IPS-NIHi7 (cell line): Measurements from ENCODE around the gene TTLL13.

Experiments used
- DNase-seq: peaks from one replicate; pipeline ENCODE4 v3.0.0; 2012; ENCODE audit warnings: mixed read lengths; ENCODE audit errors: extremely low spot score

The TTLL13 gene

DNA sequence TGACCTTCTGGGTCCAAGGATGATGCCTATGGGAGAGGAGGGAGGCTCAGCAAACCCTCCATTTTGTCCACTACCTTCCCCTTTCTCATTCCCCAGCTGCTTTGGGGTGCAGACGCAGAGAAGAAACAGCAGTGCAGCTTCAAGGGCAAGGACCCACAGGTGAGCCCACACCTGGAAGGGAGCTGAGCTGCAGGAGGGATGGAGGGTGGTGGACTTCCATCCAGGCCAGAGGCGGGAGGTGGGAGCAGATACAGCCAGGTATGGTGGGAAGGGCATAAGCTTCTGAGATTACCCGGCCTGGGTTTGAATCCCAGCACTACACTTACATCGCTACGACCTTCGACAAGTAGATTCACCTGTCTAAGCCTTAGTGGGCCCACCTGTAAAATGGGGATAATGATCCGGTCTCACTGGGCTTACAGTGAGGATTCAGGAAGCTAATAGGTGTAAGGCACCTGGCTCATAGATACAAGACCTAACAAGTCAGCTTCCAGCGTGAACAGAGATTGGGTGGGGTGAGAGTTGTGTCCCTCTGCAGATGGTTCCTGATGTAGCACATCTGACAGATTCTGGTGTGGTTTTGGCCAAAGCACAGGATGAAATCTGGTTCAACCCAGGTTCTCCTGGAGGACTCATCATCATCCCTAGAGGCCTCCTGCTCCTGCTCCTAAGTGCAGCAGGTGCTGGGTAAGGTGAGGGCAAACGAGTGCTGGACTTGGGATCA is 31.5 kb upstream of the TTLL13 start:
- no peak for DNase-seq

DNA sequence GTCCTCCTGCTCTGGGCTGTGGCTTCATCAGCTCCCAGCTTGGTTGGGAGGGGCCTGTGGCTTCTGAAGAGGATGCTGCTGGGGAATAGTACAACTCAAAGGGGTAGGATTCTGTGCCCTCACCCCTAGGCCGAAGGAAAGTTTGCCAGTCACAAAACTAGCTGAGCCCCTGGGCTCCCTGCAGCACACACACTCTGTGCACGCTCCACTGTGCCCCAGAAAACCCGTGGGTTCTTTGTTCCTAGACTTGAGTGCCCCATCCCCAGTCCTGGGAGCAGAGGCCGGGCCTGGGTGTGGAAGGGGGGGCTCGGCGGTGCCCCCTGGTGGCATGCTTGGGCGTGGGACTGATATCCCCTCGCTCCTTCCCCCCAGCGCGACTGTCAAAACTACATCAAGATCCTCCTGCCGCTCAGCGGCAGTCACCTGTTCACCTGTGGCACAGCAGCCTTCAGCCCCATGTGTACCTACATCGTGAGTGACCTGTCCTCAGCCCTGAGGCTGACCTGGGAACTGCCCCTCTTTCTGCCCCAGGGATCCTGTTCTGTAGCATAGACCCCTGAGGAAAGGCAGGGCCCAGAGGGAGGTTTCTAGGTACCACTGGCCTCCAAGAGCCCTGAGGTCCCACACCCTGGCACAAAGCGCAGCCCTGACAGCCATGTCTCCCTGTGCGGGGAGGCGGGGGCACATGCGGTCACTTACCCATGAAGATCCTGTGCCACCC is 29.8 kb upstream of the TTLL13 start:
- peak; percentile 89 for DNase-seq

DNA sequence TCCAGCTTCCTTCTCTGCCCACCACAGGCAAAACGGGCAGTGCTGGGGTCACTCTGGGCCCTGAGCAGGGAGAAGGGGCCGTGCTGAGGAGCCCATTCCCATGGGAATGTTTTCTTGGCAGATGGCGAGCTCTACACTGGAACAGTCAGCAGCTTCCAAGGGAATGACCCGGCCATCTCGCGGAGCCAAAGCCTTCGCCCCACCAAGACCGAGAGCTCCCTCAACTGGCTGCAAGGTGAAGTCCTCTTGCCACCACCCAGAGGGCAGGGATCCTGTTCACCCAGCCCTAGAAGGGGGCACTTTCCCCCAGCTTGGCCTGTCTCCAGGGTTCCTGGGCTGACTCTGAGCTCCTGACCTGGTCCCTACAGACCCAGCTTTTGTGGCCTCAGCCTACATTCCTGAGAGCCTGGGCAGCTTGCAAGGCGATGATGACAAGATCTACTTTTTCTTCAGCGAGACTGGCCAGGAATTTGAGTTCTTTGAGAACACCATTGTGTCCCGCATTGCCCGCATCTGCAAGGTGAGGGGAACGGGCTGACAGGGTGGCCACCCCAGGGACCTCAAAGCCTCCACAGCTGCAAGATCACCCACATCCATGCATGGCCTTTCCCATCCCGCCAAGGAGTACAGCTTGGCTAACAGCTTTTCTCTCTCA is 28.0 kb upstream of the TTLL13 start:
- peak; percentile 92 for DNase-seq

DNA sequence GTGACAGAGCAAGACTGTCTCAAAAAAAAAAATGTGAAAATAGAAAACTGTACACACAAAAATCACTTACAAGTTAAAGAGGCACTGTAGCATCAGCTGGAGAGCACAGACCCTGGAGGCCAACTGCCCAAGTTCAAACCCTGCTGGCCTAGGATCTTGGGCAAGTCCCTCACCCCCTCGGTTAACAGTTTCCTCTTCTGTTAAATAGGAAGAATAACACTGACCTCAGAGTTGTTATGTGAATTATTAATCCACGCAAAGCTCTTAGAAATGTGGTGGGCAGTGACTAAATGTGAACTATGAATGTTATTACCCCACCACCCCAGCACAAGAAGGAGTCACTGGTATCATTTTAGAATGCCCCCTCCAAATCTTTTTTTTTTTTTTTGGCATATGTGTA is 26.8 kb upstream of the TTLL13 start:
- DNase-seq, result no peak

DNA sequence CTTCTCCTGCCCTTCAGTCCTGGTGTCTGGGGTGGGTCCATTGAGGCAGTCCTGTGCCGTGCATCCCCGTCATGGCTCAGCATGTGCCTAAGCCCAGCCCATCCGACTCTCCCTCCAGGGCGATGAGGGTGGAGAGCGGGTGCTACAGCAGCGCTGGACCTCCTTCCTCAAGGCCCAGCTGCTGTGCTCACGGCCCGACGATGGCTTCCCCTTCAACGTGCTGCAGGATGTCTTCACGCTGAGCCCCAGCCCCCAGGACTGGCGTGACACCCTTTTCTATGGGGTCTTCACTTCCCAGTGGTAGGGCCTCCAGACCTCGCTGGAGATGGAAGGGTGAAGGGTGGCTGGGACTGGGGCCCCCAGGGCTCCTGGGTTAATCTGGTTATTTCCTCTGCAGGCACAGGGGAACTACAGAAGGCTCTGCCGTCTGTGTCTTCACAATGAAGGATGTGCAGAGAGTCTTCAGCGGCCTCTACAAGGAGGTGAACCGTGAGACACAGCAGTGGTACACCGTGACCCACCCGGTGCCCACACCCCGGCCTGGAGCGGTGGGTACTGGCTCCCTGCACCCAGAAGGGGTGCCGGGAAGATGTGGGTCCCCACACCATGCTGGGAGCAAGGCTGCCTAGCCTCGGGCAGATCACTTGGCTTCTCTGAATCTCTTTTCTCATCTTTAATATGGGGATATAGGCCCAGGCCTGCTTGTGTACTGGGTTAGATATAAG is 25.8 kb upstream of the TTLL13 start:
- DNase-seq, result no peak

DNA sequence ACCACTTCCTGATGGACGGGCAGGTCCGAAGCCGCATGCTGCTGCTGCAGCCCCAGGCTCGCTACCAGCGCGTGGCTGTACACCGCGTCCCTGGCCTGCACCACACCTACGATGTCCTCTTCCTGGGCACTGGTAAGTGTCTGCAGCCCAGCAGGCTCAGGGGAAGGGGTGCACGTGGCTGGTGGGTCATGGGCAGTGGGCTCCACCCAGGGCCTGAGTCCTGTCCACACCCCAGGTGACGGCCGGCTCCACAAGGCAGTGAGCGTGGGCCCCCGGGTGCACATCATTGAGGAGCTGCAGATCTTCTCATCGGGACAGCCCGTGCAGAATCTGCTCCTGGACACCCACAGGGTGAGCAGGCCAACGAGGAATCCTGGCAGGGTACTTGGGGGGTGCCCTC is 24.3 kb upstream of the TTLL13 start:
- no peak for DNase-seq

DNA sequence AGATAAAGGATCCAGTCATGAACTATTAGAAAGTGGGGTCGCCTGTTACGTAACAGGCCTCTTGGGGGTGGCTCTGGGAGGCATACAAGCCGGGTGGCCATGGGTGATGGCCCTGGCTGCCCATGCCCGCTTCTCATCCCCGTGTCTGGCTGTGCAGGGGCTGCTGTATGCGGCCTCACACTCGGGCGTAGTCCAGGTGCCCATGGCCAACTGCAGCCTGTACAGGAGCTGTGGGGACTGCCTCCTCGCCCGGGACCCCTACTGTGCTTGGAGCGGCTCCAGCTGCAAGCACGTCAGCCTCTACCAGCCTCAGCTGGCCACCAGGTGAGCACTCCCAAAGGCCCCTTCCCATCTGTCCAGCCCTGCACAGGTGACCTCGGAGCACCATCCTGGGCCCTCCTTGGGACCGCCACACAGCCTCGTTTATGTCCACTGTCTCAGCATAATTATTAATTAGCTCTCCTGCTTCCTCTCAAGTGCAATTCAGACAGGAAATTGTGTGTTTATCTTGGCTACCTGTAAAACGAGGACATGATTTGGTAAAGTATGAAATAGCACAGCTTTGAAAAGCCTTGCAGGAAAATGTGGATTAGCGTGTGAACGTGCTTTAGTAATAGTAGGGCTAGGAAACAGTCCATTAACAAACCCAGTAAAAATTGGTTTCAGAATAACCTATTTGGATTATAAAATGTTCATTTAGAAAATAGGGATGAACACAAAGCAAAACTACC is 23.7 kb upstream of the TTLL13 start:
- no peak for DNase-seq

DNA sequence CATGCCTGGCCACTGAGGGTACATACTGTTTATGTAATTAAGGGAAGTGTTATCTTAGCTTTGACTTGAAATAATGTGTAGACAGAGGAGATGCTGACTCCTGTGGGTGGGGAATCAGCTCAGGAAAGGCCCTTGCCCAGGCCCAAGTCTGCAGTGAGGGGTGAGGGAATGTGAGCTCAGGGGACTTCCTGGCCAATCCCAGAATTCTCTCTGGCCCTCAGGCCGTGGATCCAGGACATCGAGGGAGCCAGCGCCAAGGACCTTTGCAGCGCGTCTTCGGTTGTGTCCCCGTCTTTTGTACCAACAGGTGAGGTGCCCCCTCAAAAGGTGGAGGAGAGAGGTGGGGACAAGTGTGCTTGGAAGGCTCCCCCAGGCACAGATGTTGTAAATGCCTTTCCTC is 22.0 kb upstream of the TTLL13 start:
- DNase-seq, result no peak

DNA sequence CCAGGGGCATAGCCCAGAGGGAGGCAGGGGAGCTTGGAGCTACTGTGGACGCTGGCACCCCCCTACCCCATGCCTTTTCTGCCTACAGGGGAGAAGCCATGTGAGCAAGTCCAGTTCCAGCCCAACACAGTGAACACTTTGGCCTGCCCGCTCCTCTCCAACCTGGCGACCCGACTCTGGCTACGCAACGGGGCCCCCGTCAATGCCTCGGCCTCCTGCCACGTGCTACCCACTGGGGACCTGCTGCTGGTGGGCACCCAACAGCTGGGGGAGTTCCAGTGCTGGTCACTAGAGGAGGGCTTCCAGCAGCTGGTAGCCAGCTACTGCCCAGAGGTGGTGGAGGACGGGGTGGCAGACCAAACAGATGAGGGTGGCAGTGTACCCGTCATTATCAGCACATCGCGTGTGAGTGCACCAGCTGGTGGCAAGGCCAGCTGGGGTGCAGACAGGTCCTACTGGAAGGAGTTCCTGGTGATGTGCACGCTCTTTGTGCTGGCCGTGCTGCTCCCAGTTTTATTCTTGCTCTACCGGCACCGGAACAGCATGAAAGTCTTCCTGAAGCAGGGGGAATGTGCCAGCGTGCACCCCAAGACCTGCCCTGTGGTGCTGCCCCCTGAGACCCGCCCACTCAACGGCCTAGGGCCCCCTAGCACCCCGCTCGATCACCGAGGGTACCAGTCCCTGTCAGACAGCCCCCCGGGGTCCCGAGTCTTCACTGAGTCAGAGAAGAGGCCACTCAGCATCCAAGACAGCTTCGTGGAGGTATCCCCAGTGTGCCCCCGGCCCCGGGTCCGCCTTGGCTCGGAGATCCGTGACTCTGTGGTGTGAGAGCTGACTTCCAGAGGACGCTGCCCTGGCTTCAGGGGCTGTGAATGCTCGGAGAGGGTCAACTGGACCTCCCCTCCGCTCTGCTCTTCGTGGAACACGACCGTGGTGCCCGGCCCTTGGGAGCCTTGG is 21.3 kb upstream of the TTLL13 start:
- no peak for DNase-seq

DNA sequence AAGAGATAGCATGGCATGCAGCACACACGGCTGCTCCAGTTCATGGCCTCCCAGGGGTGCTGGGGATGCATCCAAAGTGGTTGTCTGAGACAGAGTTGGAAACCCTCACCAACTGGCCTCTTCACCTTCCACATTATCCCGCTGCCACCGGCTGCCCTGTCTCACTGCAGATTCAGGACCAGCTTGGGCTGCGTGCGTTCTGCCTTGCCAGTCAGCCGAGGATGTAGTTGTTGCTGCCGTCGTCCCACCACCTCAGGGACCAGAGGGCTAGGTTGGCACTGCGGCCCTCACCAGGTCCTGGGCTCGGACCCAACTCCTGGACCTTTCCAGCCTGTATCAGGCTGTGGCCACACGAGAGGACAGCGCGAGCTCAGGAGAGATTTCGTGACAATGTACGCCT is 20.4 kb upstream of the TTLL13 start:
- no peak for DNase-seq

DNA sequence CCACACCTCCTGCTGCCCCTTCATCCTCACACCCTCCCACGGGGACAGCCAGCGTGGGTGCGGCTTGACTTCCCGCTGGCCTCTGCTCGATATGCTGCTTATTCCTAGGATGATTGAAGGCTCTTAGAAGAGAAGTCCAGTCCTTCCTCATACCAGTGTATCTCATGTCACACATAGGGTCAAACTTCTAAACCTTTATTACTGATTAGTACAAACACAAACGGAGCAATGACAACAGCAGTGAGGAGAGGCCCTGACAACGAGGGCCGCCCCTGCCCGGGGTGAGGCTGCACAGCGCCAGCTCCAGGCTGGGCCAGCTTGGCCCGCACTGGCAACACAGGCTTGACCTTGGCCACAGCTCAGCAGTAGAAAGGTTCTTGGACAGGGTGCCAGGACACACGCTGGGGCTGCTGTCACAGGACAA is 19.3 kb upstream of the TTLL13 start:
- no peak for DNase-seq

DNA sequence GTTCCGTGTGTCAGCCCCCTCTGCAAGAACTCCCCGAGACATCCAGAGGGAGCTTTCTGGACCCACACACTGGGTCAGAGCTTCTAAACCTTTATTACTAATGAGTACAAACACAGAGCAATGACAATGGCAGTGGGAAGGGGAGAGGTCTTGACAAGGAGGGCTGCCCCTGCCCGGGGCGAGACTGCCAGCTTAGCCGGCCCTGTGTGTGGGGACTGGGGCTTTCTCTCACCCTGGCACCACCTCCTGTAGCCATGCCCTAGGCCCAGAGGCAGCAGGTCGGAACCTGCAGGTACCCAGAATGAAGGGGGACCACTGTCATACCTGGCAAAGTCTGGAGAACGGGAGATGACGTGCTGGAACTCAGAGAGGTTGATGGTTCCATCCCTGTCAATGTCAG is 18.7 kb upstream of the TTLL13 start:
- no peak for DNase-seq

DNA sequence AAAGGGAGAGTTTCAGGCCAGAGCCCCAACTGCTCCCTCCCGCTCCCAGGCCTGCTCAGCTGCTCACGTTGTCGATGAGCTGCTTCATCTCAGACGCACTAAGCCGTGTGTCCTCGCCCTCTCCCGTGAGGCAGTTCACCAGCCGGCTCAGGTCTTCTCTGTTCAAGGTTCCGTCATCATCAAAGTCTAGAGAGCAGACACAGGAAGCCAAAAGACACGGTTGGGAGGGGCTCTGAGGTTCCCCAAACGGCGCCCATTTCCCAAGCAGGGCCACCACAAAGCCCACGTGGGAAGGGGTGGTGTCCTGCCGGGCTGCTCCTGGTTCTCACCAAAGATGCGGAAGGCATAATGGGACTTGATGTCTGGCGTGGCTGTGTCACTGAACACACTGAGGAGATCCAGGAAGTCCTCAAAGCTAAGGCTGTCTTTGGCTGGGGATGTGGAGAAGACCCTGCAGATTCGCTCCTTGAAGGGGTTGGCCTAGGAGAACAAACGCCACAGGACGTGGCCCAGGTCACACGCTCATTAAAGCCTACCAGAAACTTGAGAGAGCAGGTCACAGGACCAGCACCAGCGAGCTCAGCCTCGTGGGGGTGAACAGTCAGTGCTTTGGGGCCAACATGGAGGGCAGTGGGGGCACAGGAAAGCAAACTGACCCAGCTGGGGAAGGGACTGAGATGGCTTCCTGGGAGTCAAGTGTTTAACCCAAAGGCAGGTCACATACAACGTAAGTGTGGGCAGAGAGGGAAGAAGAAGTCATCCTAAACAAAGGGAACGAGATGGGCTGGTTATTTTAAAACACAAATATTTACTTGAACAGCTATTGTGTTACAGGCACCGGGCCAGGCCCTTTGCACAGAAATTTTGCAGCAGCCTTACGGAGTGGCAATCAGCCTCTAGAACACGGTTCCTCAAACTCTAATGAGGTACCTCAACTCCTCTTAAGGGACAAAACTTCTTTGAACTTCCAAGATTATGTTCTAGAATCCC is 18.0 kb upstream of the TTLL13 start:
- DNase-seq, result no peak

DNA sequence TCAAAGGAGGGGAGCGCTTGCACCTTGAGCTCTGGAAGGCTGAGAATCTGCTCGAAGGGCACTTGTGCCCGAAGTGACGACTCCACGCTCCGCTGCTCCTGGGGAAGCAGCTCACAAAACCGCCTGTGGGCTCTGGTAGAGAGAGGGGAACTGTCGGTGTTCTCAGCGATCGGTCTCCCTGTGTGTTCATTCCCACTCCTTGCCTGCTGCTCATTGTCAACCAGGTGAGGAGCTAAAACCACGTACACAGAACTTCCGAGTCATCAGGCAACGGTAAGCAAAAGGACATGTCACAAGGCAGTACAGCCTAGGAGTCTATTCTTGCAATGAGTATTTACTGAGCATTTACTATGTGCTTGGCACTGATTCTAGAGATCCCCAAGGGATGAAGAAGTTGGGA is 17.2 kb upstream of the TTLL13 start:
- DNase-seq, result no peak

DNA sequence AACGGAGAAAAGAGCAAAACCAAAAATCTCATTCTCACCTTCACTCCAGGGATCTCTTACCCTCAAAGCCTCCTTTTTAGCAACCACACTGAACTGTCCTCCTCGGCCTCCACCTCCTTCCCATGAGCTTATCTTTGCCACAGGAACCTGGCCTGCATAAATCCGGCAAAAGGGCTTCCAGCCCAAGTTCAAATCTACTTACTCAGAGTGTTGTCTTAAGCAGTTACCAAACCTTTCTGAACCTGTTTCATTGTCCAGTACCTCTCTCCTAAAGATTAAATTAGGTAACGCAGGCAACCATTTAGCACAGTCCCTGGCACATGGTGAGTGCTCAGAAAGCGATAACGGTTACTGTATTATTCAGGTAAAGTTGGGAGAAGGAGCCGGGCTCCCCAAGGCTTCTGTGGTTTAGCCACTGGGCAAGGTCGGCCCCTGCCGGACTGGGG is 16.4 kb upstream of the TTLL13 start:
- DNase-seq, result no peak

DNA sequence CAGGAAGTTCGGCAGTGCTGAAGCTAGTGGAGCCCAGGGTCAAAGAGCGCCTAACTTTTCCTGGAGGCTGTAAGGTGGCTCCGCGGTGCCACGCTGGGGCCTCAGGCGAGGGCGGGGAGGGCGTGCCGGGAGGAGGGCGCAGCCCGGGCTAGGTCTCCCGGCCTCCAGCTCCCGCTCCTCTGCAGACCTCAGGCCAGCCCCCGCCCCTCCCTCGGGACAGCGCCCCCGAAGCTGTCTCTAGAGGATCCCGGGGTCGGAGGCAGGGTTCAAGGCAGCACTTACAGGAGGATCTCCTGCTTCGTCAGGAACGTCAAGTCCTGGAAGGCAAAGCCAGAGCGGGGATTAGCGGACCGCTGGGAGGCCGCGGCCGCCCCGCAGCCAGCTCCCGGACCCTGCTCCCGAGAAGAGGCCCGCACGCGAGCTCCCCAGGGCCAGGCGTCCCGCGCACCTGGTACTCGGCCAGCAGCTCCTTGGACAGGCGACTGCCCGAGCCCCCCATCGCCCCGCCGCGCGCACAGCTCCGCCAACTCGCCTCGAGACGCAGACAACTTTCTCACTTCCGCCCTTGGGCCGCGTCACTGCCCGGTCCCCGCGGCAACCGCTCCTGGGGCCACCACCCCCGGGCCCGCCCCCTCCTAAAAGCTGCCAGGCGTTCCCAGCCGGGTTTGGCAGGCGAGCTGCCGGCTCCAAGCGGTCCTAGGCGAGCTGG is 15.8 kb upstream of the TTLL13 start, which contains the start of gene CIB1:
TSS of gene CIB1 (minus strand) at position 555 of the 709 bp plus-strand sequence. CDS start at position 499, 56 bp downstream.
- DNase-seq, result peak; percentile 99

DNA sequence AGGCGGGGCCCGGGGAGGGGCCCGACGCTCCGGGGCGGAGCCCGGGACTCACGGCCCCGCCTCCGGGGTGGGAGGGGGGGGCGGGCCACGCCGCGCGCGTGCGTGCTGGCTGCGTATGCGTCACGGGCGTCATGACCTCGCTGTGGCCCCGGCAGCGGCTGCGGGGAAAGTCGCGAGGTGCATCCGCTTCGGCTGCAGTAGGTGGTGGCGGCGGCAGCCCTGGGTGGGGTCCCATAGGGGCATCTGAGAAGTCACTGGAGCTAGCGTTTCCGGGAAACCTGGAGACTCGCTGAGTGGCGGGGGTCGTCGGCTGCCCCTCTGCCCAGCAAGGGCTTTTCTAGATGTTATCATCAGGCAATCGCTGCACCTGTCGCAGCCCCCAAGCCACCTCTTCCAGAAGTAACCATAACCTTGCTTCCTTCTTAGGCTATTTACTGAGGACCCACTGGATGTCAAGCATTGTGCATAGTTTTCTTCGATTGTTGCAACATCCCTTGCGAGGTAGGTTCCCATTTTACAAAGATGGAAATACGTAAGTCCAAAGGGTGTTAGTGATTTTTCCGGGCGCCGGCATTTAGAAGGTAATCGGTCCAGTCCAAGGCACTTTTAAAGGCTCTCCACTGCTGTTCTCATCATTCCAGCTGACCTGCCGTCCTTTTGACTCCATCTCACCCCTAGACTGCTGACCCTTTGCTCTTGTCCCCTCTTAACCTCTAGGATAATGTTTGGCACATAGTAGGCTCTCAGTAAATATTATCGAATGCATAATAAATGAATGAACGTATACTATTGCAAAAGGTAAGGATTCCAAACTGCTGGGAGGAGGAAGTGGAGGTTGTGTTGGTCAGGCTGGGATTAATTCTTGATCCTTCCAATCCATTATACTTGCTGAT is 15.0 kb upstream of the TTLL13 start, which contains the start of gene GDPGP1:
TSS of gene GDPGP1 (plus strand) at position 114 of the 893 bp plus-strand sequence. CDS start 6,700 bp downstream, outside the sequence.
- no peak for DNase-seq
